Muscle layer of duodenum (tissue), 2 donors: ENCODE measurements around the gene TMA7.
"Not testable (repeated sequence)": the region's sequence is repeated elsewhere in the genome, so short reads cannot be mapped to it uniquely, and the experiment has no call there.

ENCODE experiments used
- H3K27ac ChIP-seq: one replicate; pipeline ENCODE4 v1.7.0; 2013; ENCODE audit warnings: mild to moderate bottlenecking, low read length
- H3K27me3 ChIP-seq: one replicate; pipeline ENCODE4 v1.7.0; 2013; ENCODE audit warnings: low read depth, mild to moderate bottlenecking, control low read depth, low read length
- H3K36me3 ChIP-seq, 2 donors: one replicate each; pipeline ENCODE4 v1.7.0; 2013; ENCODE audit warnings: low read length in 2 of 2, control low read depth in 1 of 2, mild to moderate bottlenecking in 1 of 2; ENCODE audit not compliant: insufficient read depth in 2 of 2, control insufficient read depth in 1 of 2
- H3K4me1 ChIP-seq, 2 donors: one replicate each; pipeline ENCODE4 v1.7.0; 2013; ENCODE audit warnings: low read length in 2 of 2, mild to moderate bottlenecking in 2 of 2, control low read depth in 1 of 2, moderate library complexity in 1 of 2; ENCODE audit not compliant: insufficient read depth in 2 of 2, control insufficient read depth in 1 of 2
- H3K4me3 ChIP-seq, 2 donors: one replicate each; pipeline ENCODE4 v1.7.0; 2013; ENCODE audit warnings: low read length in 2 of 2, low read depth in 1 of 2, mild to moderate bottlenecking in 1 of 2
- H3K9me3 ChIP-seq, 2 donors: one replicate each; pipeline ENCODE4 v1.7.0; 2013; ENCODE audit warnings: low read length in 2 of 2, control low read depth in 1 of 2, mild to moderate bottlenecking in 1 of 2; ENCODE audit not compliant: control insufficient read depth in 1 of 2
- donor health status: healthy.

The TMA7 gene

DNA sequence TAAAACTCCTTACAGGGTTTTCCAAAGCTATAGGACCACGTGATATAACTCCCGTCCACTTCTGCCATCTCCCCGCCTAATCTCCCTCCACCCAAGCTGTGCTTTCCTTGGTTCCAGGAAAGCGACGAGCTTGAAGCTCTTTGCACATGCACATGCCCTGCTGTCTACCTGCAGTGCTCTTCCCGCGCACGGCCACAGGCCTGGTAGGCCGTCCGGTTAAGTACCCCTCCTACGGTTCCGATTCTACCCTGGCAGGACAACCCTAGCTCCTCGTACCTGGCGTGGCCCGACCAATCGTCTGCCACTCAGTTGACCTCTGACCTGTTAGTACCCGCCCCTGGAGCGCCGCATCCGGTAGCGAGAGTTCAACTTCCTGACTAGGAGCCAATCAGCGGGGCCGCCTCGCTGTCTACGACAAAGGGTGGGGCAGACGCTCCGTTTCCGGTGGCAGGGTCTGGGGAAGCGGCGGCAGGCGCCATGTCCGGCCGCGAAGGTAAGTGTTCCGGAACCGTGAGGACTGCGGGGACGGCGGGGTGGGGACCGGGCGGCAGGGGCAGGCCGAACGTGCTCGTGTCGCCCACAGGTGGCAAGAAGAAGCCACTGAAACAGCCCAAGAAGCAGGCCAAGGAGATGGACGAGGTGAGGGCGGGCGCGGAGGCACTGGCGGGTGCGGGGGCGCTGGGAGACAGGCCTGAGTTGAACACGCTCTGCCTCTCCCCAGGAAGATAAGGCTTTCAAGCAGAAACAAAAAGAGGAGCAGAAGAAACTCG, at the start of gene TMA7, which contains the start of gene CCDC51:
Gene TMA7, plus strand, starts transcription at position 438 of the 770 bp plus-strand sequence. Its CDS starts 40 bp downstream, at position 478.
Gene CCDC51, minus strand, starts transcription at position 300 of the 770 bp plus-strand sequence. CDS start 4,991 bp downstream, outside the sequence.
- H3K36me3 ChIP-seq: peaks cover 0 to 22% of the 10 kb centered on the region in 2 donors
- H3K9me3 ChIP-seq: no peaks in the 10 kb centered on the region
- peak within 1 kb of the TSS; percentile 90 for H3K27ac ChIP-seq
- H3K27me3 ChIP-seq: no peaks in the 10 kb centered on the region
- peak within 1 kb of the TSS; percentile 84 to 88 for H3K4me3 ChIP-seq
- peaks cover 0 to 31% of the 10 kb centered on the region in 2 donors for H3K4me1 ChIP-seq

DNA sequence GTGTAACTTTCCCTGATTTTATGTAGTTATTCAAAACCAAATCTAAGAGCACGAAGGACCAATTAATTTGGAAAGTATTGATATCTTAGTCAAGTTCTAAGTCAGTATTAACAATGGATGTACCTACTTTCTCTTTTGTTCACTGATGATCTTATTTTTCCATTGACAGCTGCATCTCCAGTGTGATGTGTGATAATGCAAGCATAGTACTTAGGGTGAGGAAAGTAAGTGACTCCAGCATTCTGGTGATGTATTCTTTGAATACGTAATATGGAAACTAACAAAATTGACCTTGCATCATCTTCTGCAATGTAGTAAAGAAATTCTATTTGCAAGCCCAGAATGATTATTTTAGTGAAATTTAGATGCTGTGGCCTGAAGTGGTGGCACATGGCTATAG, 45.7 kb upstream of the TMA7 start:
- H3K4me3 ChIP-seq: no peak overlapping the region
- H3K4me1 ChIP-seq: no peaks in the 10 kb centered on the region
- H3K27me3 ChIP-seq: no peaks in the 10 kb centered on the region
- no peaks in the 10 kb centered on the region for H3K9me3 ChIP-seq
- H3K27ac ChIP-seq: no peak overlapping the region
- no peaks in the 10 kb centered on the region for H3K36me3 ChIP-seq

DNA sequence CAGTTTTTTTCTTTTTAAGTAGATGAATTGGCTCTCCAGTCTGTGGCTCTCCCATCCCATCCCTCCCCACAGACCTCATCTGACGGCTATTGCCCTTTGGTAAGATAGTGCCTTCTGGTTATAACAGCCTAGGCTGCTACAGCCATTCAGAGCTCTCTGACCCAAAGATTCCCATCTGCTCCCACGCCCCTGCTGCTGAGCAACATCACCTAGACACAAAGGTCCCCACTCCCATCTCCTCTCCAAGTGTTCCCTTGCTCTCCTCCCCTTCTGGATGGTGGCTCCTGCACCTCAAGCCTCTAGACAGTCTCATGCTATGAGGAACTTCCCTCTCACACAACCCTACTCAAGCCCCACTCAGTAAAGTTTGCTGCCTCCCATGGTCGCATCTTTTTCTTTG, 44.3 kb upstream of the TMA7 start:
- Histone ChIP-seq H3K4me3 (no peak overlapping the region), H3K27ac (no peak overlapping the region), H3K9me3 (no peaks in the 10 kb centered on the region), H3K27me3 (no peaks in the 10 kb centered on the region), H3K36me3 (no peaks in the 10 kb centered on the region), H3K4me1 (no peaks in the 10 kb centered on the region)

DNA sequence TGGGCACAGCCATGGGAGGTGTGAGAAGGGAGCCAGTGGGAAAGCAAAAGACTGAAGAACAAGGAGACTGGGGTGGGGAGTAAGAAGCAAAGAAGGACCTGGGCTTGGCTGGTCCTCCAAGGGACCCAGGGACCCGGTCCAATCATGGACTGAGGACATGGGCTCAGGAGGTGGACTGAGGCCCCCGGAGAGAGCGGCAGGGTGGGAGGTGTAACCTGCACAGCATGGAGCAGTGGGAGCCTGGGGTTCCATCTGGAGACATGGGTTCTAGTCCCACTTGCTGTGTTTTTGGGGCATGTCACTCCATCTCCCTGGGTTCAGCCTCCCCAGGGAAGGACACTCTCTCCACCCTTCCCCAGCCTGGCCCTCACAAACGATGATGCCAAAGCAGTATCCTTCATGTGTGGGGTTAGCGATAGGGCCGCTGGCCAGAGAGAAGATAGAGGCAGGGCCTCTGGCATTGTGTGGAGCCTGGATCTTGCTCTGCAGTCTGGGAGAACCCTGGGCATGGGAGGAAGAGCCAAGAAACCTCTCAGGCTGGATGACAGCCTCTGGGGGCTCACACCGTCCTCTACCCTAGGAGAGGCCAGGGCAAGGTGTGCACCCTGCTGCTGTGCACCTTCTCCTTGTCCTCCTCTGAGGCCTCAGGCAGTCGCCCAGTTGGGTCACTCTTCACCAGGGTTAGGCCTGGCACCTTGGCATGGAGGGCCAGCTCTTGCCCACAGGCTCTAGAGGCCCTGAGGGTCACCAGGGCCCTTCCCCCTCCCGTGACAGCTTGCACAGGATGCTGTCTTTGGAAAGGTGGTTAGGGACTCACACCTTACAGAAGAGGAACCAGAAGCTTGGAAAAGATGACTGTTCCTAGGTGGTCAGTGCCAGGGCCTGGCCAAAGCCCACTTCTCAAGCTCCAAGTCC, 42.0 kb upstream of the TMA7 start:
- Histone ChIP-seq H3K4me3 (no peak overlapping the region), H3K27me3 (no peaks in the 10 kb centered on the region), H3K27ac (no peak overlapping the region), H3K36me3 (no peaks in the 10 kb centered on the region), H3K4me1 (peaks cover 0 to 5% of the 10 kb centered on the region in 2 donors), H3K9me3 (no peaks in the 10 kb centered on the region)

DNA sequence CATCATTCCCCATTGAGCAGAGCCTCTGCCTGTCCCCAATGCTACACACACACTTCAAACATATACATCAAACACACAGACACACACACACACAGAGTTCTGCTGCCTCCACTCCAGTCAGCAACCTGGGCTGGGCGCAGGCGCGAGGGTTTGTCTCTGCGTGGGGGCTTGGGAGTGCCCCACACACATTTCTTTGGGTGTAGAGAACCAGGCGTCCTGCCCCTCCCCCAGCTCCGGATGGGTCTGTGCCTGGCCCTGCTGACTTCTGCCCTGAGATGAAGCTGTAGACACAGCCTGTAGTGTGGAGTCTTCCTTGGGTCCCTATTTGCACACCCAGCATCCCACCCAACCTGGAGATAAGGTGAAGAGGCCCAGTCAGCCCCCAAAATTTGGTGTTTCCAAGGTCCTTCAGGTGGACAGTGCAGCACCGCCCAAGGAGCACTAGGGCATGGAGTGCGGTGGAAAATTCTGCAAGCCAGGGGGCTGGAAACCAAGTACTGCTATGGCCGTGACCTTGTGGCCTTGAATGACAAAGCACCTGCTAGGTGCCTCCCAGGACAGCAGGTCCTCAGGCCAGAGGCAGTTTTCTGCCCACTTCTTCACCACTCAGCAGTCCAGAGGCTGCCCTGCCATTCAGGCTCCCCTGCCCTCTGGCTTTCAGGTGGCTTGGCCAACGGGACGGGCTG, 41.2 kb upstream of the TMA7 start:
- Histone ChIP-seq H3K4me3 (no peak overlapping the region), H3K27me3 (no peaks in the 10 kb centered on the region), H3K4me1 (peaks cover 0 to 5% of the 10 kb centered on the region in 2 donors), H3K9me3 (no peaks in the 10 kb centered on the region), H3K36me3 (peaks cover 2% of the 10 kb centered on the region in 2 donors), H3K27ac (no peak overlapping the region)

DNA sequence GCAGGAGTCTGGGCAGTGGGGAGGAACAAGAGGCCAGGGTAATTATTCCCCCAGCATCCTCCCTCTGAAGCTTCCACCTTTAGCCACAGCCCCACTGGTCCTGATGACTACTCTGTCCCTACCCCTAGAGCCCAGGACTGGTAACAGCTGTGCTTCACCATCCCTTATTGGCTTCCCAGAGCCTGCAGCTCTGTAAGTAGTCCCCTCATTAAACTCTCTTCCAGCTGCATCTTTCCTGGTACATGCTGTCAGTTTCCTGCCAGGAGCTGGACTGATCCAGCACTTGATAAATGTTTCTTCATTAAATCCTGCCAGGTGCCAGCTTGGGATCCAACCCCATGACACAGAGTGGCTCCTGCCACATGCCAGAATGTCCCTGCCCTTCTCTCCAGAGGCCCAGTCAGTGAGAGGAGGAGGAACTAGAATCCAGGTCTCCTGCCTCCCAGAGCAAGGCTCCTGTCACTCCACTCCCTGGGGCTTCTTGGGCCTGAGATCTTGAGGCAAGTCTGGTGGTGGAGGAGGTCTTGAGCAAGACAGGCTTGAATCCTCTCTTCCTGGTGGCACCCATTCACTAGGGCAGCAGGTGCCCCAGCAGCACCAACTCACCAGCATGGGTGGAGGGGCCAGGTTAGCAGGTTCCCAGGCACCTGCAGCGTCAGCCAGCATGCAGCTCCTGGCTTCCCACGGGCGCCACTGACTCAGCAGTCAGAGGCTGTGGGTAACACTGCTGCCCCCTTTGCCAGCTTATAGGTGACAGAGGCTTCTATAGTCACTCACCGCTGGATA, 40.5 kb upstream of the TMA7 start:
- peaks cover 0 to 5% of the 10 kb centered on the region in 2 donors for H3K4me1 ChIP-seq
- no peak overlapping the region for H3K4me3 ChIP-seq
- no peaks in the 10 kb centered on the region for H3K27me3 ChIP-seq
- H3K36me3 ChIP-seq: peaks cover 8 to 9% of the 10 kb centered on the region in 2 donors
- H3K9me3 ChIP-seq: no peaks in the 10 kb centered on the region
- no peak overlapping the region for H3K27ac ChIP-seq

DNA sequence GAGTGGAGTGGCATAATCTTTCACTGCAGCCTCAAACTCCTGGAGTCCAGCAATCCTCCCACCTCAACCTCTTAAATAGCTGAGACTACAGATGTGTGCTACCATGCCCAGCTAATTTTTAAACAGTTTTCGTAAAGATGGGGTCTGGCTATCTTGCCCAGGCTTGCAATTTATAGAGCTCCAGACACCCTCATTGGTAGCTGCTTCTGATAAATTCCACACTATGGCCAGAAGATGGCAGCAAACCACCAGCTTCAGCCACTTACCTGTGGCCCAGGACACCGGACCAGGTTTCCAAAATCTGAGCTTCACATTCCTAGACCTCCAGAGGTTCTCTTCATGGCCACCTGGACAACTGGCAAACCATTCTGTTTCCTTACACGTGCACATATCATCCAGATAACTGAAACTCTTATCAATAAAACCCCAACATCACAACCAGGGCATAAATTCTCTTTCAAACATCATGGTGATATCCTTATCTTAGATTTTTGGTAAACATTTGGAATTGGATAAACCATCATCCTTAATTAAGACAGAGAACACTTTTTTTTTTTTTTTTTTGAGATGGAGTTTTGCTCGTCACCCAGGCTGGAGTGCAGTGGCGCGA, 39.1 kb upstream of the TMA7 start:
- Histone ChIP-seq H3K9me3 (no peaks in the 10 kb centered on the region), H3K27me3 (no peaks in the 10 kb centered on the region), H3K4me1 (peaks cover 0 to 5% of the 10 kb centered on the region in 2 donors), H3K27ac (no peak overlapping the region), H3K4me3 (no peak overlapping the region), H3K36me3 (peaks cover 15 to 19% of the 10 kb centered on the region in 2 donors)

DNA sequence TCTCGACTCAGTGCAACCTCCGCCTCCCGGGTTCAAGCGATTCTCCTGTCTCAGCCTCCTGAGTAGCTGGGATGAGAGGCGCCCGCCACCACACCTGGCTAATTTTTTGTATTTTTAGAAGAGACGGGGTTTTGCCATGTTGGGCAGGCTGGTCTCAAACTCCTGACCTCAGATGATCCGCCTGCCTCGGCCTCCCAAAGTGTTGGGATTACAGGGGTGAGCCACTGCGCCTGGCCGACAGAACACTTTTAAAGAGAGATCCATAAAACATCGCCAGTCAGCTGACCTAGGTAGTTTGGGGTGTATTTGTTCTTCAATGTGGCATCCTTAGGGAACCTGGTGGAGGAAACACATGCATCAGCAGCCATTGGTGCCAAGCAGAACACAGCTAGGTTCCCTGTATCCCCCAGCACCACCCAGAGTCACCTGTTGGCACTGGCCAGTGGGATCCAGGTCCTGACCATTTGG, 38.6 kb upstream of the TMA7 start:
- peak overlapping the region; percentile 83 for H3K27ac ChIP-seq
- not testable (repeated sequence) for H3K4me3 ChIP-seq

DNA sequence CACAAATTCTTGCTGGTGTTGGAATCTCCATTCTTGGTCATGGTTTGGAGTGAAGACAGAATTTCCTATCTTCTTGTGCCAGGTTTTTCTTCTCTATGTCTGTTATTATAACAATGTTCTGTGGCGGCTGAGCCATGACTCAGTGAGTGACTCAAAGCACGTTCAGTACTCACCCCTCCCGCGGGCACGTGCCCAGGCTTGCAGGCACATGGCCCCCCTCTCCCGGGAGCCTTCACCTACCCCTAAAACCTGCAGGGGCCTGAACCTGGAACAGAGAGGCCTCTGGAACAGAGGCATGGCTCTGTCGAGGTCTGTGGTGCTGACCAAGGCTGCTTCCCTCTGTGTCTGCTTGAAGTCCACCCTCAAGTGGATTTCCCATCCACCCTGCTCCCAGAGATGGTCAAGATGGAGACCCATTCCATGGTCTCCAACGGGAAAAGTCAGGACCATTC, 37.8 kb upstream of the TMA7 start:
- H3K27me3 ChIP-seq: no peaks in the 10 kb centered on the region
- no peak overlapping the region for H3K4me3 ChIP-seq
- no peaks in the 10 kb centered on the region for H3K9me3 ChIP-seq
- peaks cover 0 to 5% of the 10 kb centered on the region in 2 donors for H3K4me1 ChIP-seq
- peak overlapping the region; percentile 87 for H3K27ac ChIP-seq
- peaks cover 28 to 30% of the 10 kb centered on the region in 2 donors for H3K36me3 ChIP-seq

More for the DNA sequence above, 38.6 kb upstream of the TMA7 start:
- not testable (repeated sequence) for H3K9me3 ChIP-seq, H3K4me1 ChIP-seq, H3K27me3 ChIP-seq
- H3K36me3 ChIP-seq: peaks cover 20 to 22% of the 10 kb centered on the region in 2 donors

DNA sequence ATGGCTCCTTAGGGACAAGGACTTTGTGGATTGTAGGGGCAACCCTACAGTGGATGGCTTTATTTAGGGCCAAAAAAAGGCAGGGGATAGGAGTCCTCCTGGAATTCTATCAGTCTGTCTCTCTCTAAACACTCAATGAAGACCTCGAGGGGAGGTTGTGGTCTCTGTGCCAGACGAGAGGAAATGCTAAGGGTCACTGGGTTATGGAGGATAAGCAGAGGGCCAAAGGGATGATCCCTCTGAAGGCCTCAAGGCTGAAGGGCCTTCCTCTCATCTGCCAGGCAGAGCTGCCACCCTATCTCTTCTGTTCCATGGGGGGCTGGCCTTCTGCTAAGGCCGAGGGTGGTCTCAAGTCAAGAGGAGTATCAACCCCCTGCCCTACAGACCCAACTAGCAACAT, 37.1 kb upstream of the TMA7 start:
- Histone ChIP-seq H3K36me3 (peaks cover 30 to 34% of the 10 kb centered on the region in 2 donors), H3K27ac (peak overlapping the region; percentile 87), H3K4me3 (no peak overlapping the region), H3K27me3 (no peaks in the 10 kb centered on the region), H3K4me1 (peaks cover 0 to 5% of the 10 kb centered on the region in 2 donors), H3K9me3 (no peaks in the 10 kb centered on the region)
